Measurements from ENCODE around the gene OR2D3.
"Not testable (repeated sequence)": the region's sequence is repeated elsewhere in the genome, so short reads cannot be mapped to it uniquely, and the experiment has no call there.

The OR2D3 gene

DNA sequence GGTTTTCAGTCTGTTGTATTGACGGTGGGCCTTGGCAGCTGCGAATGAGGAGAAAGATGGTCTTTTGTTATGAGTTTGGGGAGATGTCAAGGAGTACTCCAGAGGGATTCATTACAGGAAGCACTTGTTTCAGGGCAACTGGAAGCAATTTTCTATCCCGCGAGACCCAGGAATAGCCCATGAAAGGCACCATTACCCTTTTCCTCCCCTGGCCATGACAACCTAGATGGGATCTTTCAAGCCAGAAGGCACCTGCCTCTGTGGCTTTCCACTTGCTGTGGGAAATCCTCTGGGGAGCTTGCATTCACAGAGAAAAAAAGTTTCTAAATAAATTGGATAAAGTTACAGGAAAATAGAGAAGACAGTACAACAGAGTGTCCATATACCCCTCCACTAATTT is 8.1 kb downstream of the OR2D3 start:
- no peak for DNase-seq

DNA sequence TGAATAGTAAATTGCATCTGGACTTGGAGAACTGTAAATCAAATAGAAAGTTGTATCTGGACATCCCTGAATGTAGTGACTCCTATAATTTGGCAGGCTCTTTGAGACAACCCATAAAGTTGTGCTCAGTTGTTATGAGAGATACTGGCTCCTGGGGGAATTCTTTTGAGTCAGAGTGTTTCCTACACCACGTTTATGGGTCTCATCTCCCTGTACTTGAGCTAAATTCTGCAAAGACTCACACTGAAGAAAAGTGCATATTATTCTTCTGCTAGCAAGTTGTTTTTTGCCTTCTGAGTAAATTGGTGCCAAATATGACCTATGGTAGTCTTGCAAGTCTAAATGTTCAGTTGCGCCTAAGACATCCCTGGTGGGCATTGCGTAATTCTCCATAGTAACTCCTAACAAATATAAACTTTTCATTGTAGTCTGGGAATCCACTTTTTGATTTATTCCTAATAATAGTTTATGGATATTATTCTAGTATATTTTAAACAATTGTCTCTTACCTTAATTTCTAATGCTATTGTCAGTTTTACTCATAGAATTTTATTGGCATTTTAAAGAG is 10.4 kb downstream of the OR2D3 start:
- DNase-seq = no peak

GRCh38 chr11:6932145-6932544 is 11.3 kb downstream of the OR2D3 start:
- no peak for DNase-seq

DNA sequence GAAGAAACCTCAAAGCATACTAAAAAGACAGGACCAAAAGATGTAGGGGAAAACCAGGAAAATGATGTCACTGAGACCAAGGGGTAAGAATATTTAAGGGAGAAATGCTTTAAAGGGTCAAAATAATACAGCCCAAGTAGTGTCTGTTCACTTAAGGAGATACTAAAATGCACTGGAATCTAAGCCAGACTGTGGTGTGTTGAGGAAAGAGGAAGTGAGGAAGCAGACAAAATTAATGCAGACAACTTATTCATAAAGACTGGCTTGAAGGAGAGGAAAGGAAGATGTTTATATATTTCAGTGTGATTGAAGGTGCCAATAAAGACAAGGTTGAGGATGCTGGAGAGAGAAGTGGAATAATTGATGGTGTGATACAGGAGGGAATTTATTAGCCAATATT is 21.2 kb downstream of the OR2D3 start:
- DNase-seq = no peak

DNA sequence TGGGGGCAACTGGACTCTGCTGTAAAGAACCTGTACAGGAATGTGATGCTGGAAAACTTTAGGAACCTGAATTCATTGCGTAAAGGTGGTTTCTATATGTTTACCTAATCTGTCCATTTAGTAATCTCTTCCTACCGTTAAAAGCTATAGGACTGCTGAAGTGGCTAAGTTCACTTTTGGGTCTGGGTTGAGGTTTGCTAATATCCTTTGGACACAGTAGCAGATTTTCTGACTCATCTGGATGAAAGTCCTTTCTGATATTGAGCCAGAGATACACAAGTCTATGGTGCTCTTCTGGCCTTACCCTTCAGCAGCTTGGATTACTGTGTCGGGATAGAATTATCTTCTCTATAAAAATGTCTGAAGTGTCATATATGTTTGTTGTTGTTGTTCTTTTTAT is 22.3 kb downstream of the OR2D3 start:
- DNase-seq = no peak

GRCh38 chr11:6954248-6954647 is 33.4 kb downstream of the OR2D3 start:
- not testable (repeated sequence) for DNase-seq

DNA sequence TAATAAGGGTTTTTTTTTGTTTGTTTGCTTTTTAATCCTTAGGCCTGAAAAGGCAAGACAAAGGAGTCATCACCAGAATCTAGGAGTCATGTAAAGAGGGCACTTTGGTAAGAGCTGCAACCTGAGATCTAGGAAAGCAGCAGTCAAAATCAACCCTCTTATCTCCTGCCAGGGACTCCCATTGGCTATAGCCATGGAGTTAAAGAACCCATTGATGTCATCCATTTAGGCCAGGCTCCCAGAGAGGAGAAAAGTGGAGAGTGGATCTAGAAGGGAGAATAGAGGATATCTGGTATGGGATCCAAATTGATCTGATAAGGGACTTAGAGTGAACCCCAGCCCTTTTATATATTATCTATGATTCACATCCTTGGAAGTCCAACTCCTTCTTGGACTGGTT is 41.3 kb downstream of the OR2D3 start:
- no peak for DNase-seq

DNA sequence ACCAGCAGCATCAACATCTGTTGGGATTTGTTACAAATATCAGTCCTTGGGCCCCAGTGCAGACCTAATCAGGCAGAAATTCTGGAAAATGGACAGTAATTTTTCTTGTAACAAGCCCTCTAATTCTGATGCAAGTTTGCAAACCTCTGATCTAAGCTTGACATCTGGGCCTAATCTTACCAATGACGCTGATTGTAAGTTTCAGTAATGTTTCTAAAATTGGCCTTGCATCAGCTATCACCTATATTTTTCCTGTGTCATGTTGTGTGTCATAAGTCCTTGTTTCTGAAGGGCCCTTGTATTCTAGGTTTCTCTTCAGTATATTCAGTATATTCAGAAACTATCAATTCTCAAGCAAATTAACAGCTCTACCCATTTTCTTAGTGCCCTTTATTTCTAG is 41.9 kb downstream of the OR2D3 start:
- no peak for DNase-seq

- DNase-seq = no peak
These were observed 48.0 kb downstream of the OR2D3 start for GRCh38 chr11:6968816-6969215.

DNA sequence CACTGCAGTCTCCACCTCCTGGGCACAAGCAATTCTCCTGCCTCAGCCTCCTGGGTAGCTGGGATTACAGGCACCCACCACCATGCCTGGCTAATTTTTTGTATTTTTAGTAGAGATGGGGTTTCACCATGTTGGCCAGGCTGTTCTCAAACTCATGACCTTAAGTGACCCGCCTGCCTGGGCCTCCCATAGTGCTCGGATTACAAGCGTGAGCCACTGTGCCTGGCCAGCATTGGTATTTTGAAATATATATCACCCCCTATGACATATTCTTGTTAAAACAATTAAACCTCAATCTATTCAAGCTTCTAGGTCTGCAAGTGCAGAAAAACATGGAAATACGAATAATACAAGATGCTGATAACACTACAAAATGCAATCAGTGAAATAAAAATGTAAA is 49.1 kb downstream of the OR2D3 start:
- not testable (repeated sequence) for DNase-seq

Data from C1 segment of cervical spinal cord (tissue), 14 donors.